ENCODE measurements around the gene CCDC68.

The CCDC68 gene

GRCh38 chr18:54949588-54949987 lies 9.7 kb downstream of the CCDC68 start:
- Histone ChIP-seq H3K4me1 (ENCODE audit: insufficient read depth, low read length) (no peaks in the 10 kb centered on the region), H3K36me3 (ENCODE audit: insufficient read depth, low read length) (no peaks in the 10 kb centered on the region), H3K9me3 (ENCODE audit: control insufficient read depth, insufficient read depth, low read length) (no peaks in the 10 kb centered on the region), H3K9ac (ENCODE audit: low read depth, low read length) (no peak overlapping the region)

DNA sequence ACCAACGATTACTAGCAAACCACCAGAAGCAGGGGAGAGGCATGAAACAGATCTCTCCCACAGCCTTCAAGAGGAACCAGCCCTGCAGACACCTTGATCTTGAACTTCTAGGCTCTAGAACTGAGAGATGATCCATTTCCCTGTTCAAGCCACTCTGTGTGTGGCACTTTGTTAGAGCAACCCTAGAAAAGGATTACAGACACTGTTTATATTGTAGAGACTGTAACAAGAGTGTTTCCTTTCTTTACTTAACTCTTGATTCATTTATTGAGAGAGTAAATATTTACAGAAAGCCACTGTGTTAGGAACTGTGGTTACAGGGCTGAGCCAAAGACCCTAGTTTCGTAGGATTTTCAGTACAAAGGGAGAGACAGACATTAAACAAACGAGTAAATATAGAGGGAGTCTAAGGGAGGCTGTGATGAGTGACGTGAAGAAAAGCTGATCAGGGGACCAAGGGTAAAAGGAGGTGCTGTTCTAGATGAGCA lies 10.9 kb downstream of the CCDC68 start:
- Histone ChIP-seq H3K9ac (ENCODE audit: low read depth, low read length) (no peak overlapping the region), H3K36me3 (ENCODE audit: insufficient read depth, low read length) (no peaks in the 10 kb centered on the region), H3K9me3 (ENCODE audit: control insufficient read depth, insufficient read depth, low read length) (no peaks in the 10 kb centered on the region), H3K4me1 (ENCODE audit: insufficient read depth, low read length) (no peaks in the 10 kb centered on the region)

- Histone ChIP-seq H3K4me1 (ENCODE audit: insufficient read depth, low read length) (no peaks in the 10 kb centered on the region), H3K36me3 (ENCODE audit: insufficient read depth, low read length) (no peaks in the 10 kb centered on the region), H3K9me3 (ENCODE audit: control insufficient read depth, insufficient read depth, low read length) (no peaks in the 10 kb centered on the region), H3K9ac (ENCODE audit: low read depth, low read length) (no peak overlapping the region)
Measured at GRCh38 chr18:54947091-54947490, 12.2 kb downstream of the CCDC68 start.

GRCh38 chr18:54946149-54946581 lies 13.1 kb downstream of the CCDC68 start:
- Histone ChIP-seq H3K9ac (ENCODE audit: low read depth, low read length) (no peak overlapping the region), H3K9me3 (ENCODE audit: control insufficient read depth, insufficient read depth, low read length) (no peaks in the 10 kb centered on the region), H3K4me1 (ENCODE audit: insufficient read depth, low read length) (no peaks in the 10 kb centered on the region), H3K36me3 (ENCODE audit: insufficient read depth, low read length) (no peaks in the 10 kb centered on the region)

GRCh38 chr18:54945576-54946125 lies 13.6 kb downstream of the CCDC68 start:
- no peaks in the 10 kb centered on the region for H3K36me3 ChIP-seq (ENCODE audit: insufficient read depth, low read length)
- H3K9me3 ChIP-seq (ENCODE audit: control insufficient read depth, insufficient read depth, low read length) = no peaks in the 10 kb centered on the region
- no peak overlapping the region for H3K9ac ChIP-seq (ENCODE audit: low read depth, low read length)
- H3K4me1 ChIP-seq (ENCODE audit: insufficient read depth, low read length) = no peaks in the 10 kb centered on the region

GRCh38 chr18:54942569-54942968 lies 16.7 kb downstream of the CCDC68 start:
- Histone ChIP-seq H3K9ac (ENCODE audit: low read depth, low read length) (no peak overlapping the region), H3K9me3 (ENCODE audit: control insufficient read depth, insufficient read depth, low read length) (no peaks in the 10 kb centered on the region), H3K36me3 (ENCODE audit: insufficient read depth, low read length) (no peaks in the 10 kb centered on the region), H3K4me1 (ENCODE audit: insufficient read depth, low read length) (no peaks in the 10 kb centered on the region)

DNA sequence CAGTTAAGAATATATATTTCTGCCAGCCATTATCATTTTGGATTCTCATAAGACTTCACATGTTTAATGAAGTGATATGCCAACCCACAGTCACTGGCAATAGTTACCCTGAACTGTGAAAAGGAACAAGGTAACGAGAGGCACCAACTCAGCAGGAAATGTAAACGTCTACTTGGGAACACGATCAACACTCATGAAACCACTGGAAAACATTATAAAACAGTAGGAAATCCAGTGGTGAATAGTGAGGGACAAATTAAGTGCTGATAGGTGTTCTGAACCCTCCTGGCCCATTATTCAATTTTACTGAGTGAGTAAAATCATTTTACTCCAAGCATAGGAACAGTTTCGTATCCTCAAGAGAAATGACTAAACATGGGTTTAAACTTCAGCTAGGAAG lies 17.1 kb downstream of the CCDC68 start:
- H3K36me3 ChIP-seq (ENCODE audit: insufficient read depth, low read length) = no peaks in the 10 kb centered on the region
- no peaks in the 10 kb centered on the region for H3K9me3 ChIP-seq (ENCODE audit: control insufficient read depth, insufficient read depth, low read length)
- no peak overlapping the region for H3K9ac ChIP-seq (ENCODE audit: low read depth, low read length)
- no peaks in the 10 kb centered on the region for H3K4me1 ChIP-seq (ENCODE audit: insufficient read depth, low read length)

GRCh38 chr18:54939361-54939917 lies 19.8 kb downstream of the CCDC68 start:
- H3K36me3 ChIP-seq (ENCODE audit: insufficient read depth, low read length) = no peaks in the 10 kb centered on the region
- no peaks in the 10 kb centered on the region for H3K9me3 ChIP-seq (ENCODE audit: control insufficient read depth, insufficient read depth, low read length)
- no peak overlapping the region for H3K9ac ChIP-seq (ENCODE audit: low read depth, low read length)
- H3K4me1 ChIP-seq (ENCODE audit: insufficient read depth, low read length) = no peaks in the 10 kb centered on the region

DNA sequence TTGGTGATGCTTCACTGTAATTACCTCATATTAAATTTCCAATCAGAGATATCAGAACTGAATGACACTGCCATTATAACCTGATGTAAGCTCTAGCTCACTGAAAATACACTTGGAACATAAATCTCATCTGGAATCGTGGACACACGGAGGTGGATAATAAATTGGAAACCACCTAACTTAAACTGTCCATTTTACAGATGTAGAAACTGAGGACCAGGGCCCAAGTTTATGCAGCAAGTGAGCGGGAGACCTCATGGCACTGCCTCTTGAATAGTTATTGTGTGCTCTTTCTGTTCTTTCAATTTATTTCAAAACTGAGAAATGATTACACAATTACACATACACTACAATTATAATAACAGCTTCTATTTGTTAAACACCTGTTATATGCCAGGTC lies 20.8 kb downstream of the CCDC68 start:
- no peaks in the 10 kb centered on the region for H3K9me3 ChIP-seq (ENCODE audit: control insufficient read depth, insufficient read depth, low read length)
- no peaks in the 10 kb centered on the region for H3K36me3 ChIP-seq (ENCODE audit: insufficient read depth, low read length)
- H3K9ac ChIP-seq (ENCODE audit: low read depth, low read length) = no peak overlapping the region
- no peaks in the 10 kb centered on the region for H3K4me1 ChIP-seq (ENCODE audit: insufficient read depth, low read length)

DNA sequence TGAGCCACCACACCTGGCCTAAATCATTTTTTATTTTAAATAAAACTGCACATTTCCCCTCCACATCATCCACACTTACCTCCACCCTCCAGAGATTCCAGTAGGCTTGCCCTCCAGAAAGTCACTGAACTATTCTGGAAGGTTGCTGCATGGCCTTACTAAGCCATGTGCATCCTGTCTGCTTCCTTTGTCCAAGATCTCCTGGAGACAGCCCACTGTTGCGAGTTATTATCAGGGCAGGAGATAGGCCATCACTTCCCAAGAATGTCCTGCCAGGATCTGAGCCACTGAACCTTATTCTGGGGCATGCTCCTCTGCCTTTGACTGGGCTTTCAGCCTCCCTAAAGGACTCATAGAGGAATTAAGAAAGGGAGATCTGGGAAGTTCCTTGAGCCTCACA lies 26.8 kb downstream of the CCDC68 start:
- Histone ChIP-seq H3K9me3 (ENCODE audit: control insufficient read depth, insufficient read depth, low read length) (no peaks in the 10 kb centered on the region), H3K36me3 (ENCODE audit: insufficient read depth, low read length) (no peaks in the 10 kb centered on the region), H3K4me1 (ENCODE audit: insufficient read depth, low read length) (no peaks in the 10 kb centered on the region), H3K9ac (ENCODE audit: low read depth, low read length) (no peak overlapping the region)

DNA sequence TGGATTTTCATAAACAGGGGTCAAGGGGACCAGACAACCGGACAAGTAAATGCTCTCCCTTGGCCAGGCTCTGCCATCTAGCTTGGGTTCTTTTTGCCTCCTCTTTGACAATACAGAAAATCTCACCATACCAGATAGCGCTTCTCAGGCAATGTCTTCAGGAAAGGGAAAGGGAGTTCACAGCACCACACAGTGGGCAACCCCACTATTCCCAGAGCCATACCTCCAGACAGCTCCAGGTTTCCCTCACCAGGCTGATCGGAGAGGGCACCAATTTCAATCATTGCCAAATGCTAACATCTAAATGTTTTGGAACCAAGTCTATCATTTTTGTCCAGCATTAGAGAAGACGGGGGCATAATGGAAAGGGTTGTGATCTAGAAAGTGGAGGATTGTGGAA lies 28.1 kb downstream of the CCDC68 start:
- Histone ChIP-seq H3K9me3 (ENCODE audit: control insufficient read depth, insufficient read depth, low read length) (no peaks in the 10 kb centered on the region), H3K4me1 (ENCODE audit: insufficient read depth, low read length) (no peaks in the 10 kb centered on the region), H3K36me3 (ENCODE audit: insufficient read depth, low read length) (no peaks in the 10 kb centered on the region), H3K9ac (ENCODE audit: low read depth, low read length) (no peak overlapping the region)

- Histone ChIP-seq H3K9me3 (ENCODE audit: control insufficient read depth, insufficient read depth, low read length) (no peaks in the 10 kb centered on the region), H3K36me3 (ENCODE audit: insufficient read depth, low read length) (no peaks in the 10 kb centered on the region), H3K9ac (ENCODE audit: low read depth, low read length) (no peak overlapping the region), H3K4me1 (ENCODE audit: insufficient read depth, low read length) (peaks cover 3% of the 10 kb centered on the region; the same call in 1 of the 2 replicates)
Measured at GRCh38 chr18:54928236-54928635, 31.0 kb downstream of the CCDC68 start.

GRCh38 chr18:54926593-54927325 lies 32.5 kb downstream of the CCDC68 start:
- H3K4me1 ChIP-seq (ENCODE audit: insufficient read depth, low read length) = peaks cover 3% of the 10 kb centered on the region; the same call in 1 of the 2 replicates

DNA sequence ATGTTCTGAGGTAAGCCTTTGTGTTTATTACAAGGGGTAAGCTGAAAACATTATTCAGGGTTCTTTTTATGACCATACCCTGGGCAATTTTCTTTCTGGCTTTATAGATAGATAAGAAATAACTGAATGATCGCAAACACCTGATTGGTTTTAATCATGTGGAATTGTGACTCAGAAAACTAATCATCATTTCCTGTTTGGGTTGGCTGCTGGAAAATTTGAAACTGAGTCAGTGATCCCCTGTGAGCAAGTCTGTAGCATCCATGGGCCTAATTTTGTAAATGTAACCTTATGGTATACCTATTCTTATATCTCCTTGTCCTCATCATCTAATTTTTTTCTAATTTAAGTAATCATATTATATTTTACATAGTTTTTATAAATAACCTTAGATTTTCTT lies 34.3 kb downstream of the CCDC68 start:
- Histone ChIP-seq H3K9ac (ENCODE audit: low read depth, low read length) (no peak overlapping the region), H3K4me1 (ENCODE audit: insufficient read depth, low read length) (peaks cover 3% of the 10 kb centered on the region; the same call in 1 of the 2 replicates), H3K9me3 (ENCODE audit: control insufficient read depth, insufficient read depth, low read length) (no peaks in the 10 kb centered on the region), H3K36me3 (ENCODE audit: insufficient read depth, low read length) (no peaks in the 10 kb centered on the region)

More at GRCh38 chr18:54926593-54927325, 32.5 kb downstream of the CCDC68 start:
- Histone ChIP-seq H3K9me3 (ENCODE audit: control insufficient read depth, insufficient read depth, low read length) (no peaks in the 10 kb centered on the region), H3K36me3 (ENCODE audit: insufficient read depth, low read length) (no peaks in the 10 kb centered on the region), H3K9ac (ENCODE audit: low read depth, low read length) (no peak overlapping the region)
